ENCODE measurements around the gene ANO10. TPM values are rescaled to one million over a fixed set of nuclear protein-coding genes. Genes with fewer than 3 reads are reported as not detected.
A peak's percentile ranks its signal among the peaks of the same experiment; 100 is the strongest.

ANO10 gene
- total and polyA plus RNA-seq, 7 donors, result 9.0 to 30.5 (median 16.8) TPM

- Histone ChIP-seq H3K4me1 (peaks cover 0 to 32% (median 29%) of the 10 kb centered on the region in 4 donors), H3K4me3 (no peak overlapping the region), H3K9me3 (no peaks in the 10 kb centered on the region), H3K36me3 (no peaks in the 10 kb centered on the region), H3K27me3 (no peaks in the 10 kb centered on the region), H3K27ac (peak overlapping the region; percentile 65 to 85 (median 75))
- TF ChIP-seq POLR2AphosphoS5 (IDR thresholded peaks at IDR 0.05), result no peak
- no peak for TF ChIP-seq POLR2A (IDR thresholded peaks at IDR 0.05)
- peak in 3 of 4 experiments; percentile 27 to 32 (median 32) for TF ChIP-seq CTCF (IDR thresholded peaks at IDR 0.05)
- TF ChIP-seq EP300 (IDR thresholded peaks at IDR 0.05), result no peak
- intact Hi-C loops (cut with DNase I), result loop anchor here (5.0 kb wide), 1 partner anchor 91 kb away; the partner anchor contains the start of gene SNRK
- 90 to 97% methylated on average over 2 of the region's 2 CpGs for WGBS, 2 donors
- DNase-seq, result no peak
Measured at GRCh38 chr3:43378066-43378935, 243.5 kb downstream of the ANO10 start.

DNA sequence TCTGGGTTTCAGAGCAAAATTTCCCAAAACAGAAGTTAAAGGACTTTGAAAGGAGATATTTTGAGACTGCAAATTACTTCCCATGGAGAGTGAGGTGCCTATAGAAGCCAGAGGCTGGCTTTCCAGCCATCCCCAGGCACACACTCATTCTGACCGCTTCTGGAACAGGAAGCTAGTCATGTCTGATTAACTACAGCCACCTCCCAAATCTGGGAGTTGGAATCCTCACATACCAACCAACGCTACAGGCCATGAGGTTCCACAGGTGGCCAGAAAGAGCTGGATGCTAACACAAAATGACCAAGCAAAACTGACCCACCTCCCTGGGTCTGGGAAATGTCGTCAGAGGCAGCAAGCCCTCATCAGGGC lies 248.3 kb downstream of the ANO10 start:
- no peaks in the 10 kb centered on the region for H3K9me3 ChIP-seq
- no peak overlapping the region for H3K4me3 ChIP-seq
- intact Hi-C loops (cut with DNase I), result no loop called here
- H3K27ac ChIP-seq, result no peak overlapping the region
- H3K27me3 ChIP-seq, result no peaks in the 10 kb centered on the region
- peaks cover 0 to 12% (median 10%) of the 10 kb centered on the region in 4 donors for H3K4me1 ChIP-seq
- TF ChIP-seq POLR2AphosphoS5 (IDR thresholded peaks at IDR 0.05) (no peak), CTCF (IDR thresholded peaks at IDR 0.05) (no peak), POLR2A (IDR thresholded peaks at IDR 0.05) (no peak), EP300 (IDR thresholded peaks at IDR 0.05) (no peak)
- no peaks in the 10 kb centered on the region for H3K36me3 ChIP-seq
- WGBS, 2 donors, result 93 to 95% methylated on average over 3 of the region's 3 CpGs
- DNase-seq, result no peak

DNA sequence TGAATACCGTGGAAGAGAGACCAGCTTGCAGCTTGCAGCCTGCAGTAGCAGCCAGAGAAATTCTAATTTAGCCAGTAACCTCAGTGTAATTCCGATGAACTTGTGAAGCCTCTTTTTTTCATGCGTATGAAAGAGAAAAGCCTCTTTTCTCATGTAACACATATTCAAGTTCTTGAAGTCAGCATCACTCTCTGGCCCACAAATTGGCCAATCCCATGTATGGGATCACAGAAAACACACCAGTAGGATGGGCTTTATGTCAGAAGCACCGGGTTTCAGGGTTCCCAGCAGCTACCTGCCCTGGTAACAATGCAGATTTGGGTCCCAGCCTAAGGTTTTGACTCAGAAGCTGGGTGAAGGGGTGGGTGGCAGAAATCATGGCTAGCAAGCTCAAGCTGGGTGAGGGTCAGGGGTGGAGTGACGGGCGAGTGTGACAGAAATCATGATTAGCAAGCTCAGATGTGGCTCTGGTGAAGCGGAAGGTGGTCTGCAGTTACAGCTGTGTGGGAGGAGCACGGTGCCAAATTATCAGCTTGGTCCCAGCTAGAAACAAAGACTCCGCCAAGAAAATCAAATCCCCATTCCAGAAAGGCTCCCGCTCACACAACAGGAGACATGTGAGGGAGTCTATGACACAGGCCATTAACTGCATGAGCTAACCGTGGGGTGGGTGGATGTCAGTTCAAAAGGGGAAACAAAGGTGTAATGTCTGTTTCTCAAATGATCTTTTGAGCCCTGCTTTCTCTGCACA lies 248.8 kb downstream of the ANO10 start:
- Histone ChIP-seq H3K27ac (no peak overlapping the region), H3K36me3 (no peaks in the 10 kb centered on the region), H3K4me3 (no peak overlapping the region), H3K9me3 (no peaks in the 10 kb centered on the region), H3K27me3 (no peaks in the 10 kb centered on the region), H3K4me1 (peaks cover 0 to 7% (median 6%) of the 10 kb centered on the region in 4 donors)
- intact Hi-C loops (cut with DNase I), result no loop called here
- whole genome bisulfite sequencing, 2 donors, result 88 to 95% methylated on average over 11 of the region's 11 CpGs
- TF ChIP-seq CTCF (IDR thresholded peaks at IDR 0.05) (no peak), POLR2AphosphoS5 (IDR thresholded peaks at IDR 0.05) (no peak), EP300 (IDR thresholded peaks at IDR 0.05) (no peak), POLR2A (IDR thresholded peaks at IDR 0.05) (no peak)
- no peak for DNase-seq

DNA sequence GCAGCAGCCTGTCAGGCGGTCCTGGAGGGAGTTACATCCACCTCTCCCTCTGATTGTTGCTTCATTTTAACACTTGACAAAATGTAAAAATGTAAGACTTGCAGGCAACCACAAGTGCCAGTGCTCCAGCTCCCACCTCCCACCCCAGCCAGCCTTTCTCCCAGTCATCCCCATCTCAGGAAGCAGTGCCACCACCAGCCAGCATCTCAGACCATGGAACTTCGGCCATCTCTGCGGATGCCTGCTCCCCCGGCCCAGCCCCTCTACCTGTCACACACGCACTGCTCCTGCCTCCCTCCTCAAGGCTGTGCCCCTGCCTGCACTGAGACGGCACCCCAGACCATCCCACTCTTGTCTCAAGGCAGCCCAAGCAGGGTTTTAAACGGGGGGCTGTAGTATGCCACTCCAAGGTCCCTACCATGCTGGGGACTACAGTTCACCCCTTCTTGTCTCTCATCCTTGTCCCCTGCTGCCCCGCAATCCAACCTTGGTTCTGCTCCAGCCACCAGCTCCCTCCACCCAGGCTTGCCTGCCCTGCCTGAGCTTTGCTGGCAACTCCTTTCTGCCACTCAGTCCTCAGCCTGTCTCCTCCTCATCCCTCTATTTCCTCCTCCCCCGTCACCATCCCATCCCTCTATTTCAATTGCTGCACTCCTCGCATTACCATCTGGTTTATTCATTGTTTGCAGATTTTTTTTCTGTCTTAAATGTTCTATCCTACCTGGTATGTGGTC lies 249.6 kb downstream of the ANO10 start:
- Histone ChIP-seq H3K36me3 (no peaks in the 10 kb centered on the region), H3K27me3 (no peaks in the 10 kb centered on the region), H3K4me3 (no peak overlapping the region), H3K9me3 (no peaks in the 10 kb centered on the region), H3K4me1 (no peaks in the 10 kb centered on the region), H3K27ac (no peak overlapping the region)
- 95 to 96% methylated on average over 10 of the region's 10 CpGs for WGBS, 2 donors
- no peak for DNase-seq
- intact Hi-C loops (cut with DNase I), result no loop called here
- no peak for TF ChIP-seq EP300 (IDR thresholded peaks at IDR 0.05)
- TF ChIP-seq CTCF (IDR thresholded peaks at IDR 0.05), result no peak
- no peak for TF ChIP-seq POLR2AphosphoS5 (IDR thresholded peaks at IDR 0.05)
- TF ChIP-seq POLR2A (IDR thresholded peaks at IDR 0.05), result no peak
